Progenitor cell of endocrine pancreas (in vitro differentiated cells): ENCODE results near the gene PGD. TPM values are rescaled to one million over a fixed set of nuclear protein-coding genes. Genes with fewer than 3 reads are reported as not detected.
"Not testable (repeated sequence)": the region's sequence is repeated elsewhere in the genome, so short reads cannot be mapped to it uniquely, and the experiment has no call there.

ENCODE experiments used
- DNase-seq: peaks from one replicate; pipeline ENCODE4 v3.0.0; 2021; ENCODE audit warnings: low spot score; ENCODE audit not compliant: unreplicated experiment
- H3K27ac Mint-ChIP-seq: 2 replicates; pipeline ENCODE4 v1.8.0; 2021; ENCODE audit warnings: mild to moderate bottlenecking, moderate library complexity, mixed read lengths
- H3K27me3 Mint-ChIP-seq: 2 replicates; pipeline ENCODE4 v1.8.0; 2021; ENCODE audit warnings: mixed read lengths
- H3K36me3 Mint-ChIP-seq: 2 replicates; pipeline ENCODE4 v1.8.0; 2022; ENCODE audit warnings: mixed read lengths; ENCODE audit not compliant: insufficient read depth
- H3K4me1 Mint-ChIP-seq: 2 replicates; pipeline ENCODE4 v1.8.0; 2021; ENCODE audit warnings: low read depth, mixed read lengths
- H3K4me3 Mint-ChIP-seq: 2 replicates; pipeline ENCODE4 v1.8.0; 2021; ENCODE audit warnings: low read depth, mild to moderate bottlenecking, moderate library complexity, mixed read lengths
- H3K9me3 Mint-ChIP-seq: 2 replicates; pipeline ENCODE4 v1.8.0; 2021; ENCODE audit warnings: low read depth, mixed read lengths
- total RNA-seq: library from RNA; stranded (reverse); gene quantifications from 2 replicates; pipeline ENCODE4 v1.2.1, GENCODE V29; 2021
- TF ChIP-seq, protein P1 (sequence below): fragments of 200-600 bp; sonication (generic); IDR thresholded peaks from one replicate; pipeline ENCODE4 v1.5.0; 2021; ENCODE audit warnings: antibody characterized with exemption, mild to moderate bottlenecking; ENCODE audit not compliant: unreplicated experiment

Gene PGD
- total RNA-seq, 1 donor from 2014 or later: 263 TPM

DNA sequence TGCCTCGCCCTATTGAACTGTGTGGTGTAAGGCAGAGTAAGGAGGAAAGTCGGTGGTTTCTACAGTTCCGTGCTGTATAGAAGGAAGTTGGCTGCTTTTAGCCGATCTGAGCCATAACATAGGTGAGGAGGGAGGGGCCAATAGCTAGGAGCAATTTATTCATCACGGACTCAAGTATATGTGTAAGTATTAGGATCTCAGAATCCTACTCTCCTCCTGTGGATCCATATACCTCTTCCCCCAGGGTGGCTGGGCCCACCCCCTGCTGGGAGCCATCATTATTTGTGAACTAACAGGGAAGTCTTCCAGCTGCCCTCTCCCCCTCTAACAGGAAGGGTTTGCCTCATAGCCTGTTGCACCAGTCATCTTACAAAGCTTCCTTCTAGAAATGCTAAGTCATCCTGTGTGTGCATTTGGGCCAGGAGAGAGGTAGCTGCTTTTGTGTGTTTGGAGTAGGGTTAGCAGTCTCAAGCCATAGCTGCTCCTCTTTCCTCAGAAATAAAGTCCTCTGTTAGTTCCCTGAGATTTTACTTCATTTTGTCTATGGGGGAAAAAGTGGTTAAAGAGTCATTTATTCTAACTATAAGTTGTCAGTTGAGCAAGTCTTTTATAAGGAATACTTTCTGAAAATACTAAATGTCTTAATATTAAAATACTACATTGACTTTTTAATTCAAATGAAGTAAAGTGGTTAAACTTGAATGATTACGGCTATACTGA lies 16.5 kb downstream of the PGD start:
- Mint-ChIP-seq H3K27ac (peak overlapping the region; percentile 85), H3K27me3 (no peaks in the 10 kb centered on the region), H3K36me3 (peaks cover 47% of the 10 kb centered on the region), H3K4me1 (no peaks in the 10 kb centered on the region), H3K4me3 (no peak overlapping the region), H3K9me3 (no peaks in the 10 kb centered on the region)
- DNase-seq: no peak
- TF ChIP-seq, protein P1, sequence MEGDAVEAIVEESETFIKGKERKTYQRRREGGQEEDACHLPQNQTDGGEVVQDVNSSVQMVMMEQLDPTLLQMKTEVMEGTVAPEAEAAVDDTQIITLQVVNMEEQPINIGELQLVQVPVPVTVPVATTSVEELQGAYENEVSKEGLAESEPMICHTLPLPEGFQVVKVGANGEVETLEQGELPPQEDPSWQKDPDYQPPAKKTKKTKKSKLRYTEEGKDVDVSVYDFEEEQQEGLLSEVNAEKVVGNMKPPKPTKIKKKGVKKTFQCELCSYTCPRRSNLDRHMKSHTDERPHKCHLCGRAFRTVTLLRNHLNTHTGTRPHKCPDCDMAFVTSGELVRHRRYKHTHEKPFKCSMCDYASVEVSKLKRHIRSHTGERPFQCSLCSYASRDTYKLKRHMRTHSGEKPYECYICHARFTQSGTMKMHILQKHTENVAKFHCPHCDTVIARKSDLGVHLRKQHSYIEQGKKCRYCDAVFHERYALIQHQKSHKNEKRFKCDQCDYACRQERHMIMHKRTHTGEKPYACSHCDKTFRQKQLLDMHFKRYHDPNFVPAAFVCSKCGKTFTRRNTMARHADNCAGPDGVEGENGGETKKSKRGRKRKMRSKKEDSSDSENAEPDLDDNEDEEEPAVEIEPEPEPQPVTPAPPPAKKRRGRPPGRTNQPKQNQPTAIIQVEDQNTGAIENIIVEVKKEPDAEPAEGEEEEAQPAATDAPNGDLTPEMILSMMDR: no peak

DNA sequence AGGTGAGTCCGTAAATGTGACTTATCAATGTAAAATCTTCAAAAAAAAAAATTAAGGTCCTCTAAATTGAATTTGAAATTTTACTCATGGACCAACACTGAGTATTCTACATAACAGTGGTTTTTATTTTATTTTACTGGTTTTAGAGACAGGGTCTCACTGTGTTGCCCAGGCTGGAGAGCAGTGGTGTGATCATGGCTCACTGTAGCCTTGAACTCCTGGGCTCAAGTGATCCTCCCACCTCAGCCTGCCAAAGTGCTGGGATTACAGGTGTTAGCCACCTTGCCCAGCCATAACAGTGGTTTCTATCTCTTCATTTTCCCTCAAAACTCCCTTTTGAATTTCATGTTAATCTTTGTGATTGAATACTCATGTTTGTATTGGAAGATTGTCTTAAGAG lies 17.1 kb downstream of the PGD start:
- Mint-ChIP-seq H3K27ac (peak overlapping the region; percentile 89), H3K36me3 (peaks cover 49% of the 10 kb centered on the region)
- not testable (repeated sequence) for H3K27me3 Mint-ChIP-seq, H3K4me3 Mint-ChIP-seq, DNase-seq, H3K4me1 Mint-ChIP-seq, H3K9me3 Mint-ChIP-seq

DNA sequence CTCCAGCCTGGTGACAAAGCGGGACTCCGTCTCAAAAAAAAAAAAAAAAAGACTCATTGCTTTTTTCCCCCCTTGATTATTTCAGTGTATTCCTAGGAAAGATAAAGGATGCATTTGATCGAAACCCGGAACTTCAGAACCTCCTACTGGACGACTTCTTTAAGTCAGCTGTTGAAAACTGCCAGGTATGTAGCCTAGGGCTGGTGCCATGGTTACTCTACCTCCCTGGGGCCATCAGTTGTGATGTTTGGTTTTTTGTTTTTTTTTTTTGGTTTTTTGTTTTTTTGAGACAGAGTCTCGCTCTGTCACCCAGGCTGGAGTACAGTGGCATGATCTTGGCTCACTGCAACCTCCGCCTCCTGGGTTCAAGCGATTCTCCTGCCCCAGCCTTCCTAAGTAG lies 19.9 kb downstream of the PGD start:
- H3K9me3 Mint-ChIP-seq: not testable (repeated sequence)

DNA sequence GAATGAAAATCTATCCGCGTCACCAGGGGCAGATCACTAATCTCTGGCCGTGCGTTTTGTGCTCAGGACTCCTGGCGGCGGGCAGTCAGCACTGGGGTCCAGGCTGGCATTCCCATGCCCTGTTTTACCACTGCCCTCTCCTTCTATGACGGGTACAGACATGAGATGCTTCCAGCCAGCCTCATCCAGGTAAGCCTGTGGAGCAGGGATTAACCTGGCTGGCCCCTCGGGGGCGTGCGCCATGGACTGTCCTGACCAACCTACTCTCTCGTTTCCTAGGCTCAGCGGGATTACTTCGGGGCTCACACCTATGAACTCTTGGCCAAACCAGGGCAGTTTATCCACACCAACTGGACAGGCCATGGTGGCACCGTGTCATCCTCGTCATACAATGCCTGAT lies 20.5 kb downstream of the PGD start:
- peak overlapping the region; percentile 35 for H3K27ac Mint-ChIP-seq
- peaks cover 42% of the 10 kb centered on the region for H3K36me3 Mint-ChIP-seq
- H3K27me3 Mint-ChIP-seq: no peaks in the 10 kb centered on the region
- no peaks in the 10 kb centered on the region for H3K9me3 Mint-ChIP-seq
- TF ChIP-seq, protein P1: no peak
- DNase-seq: no peak
- no peak overlapping the region for H3K4me3 Mint-ChIP-seq
- no peaks in the 10 kb centered on the region for H3K4me1 Mint-ChIP-seq

More for the DNA sequence above, 19.9 kb downstream of the PGD start:
- H3K4me1 Mint-ChIP-seq, H3K27me3 Mint-ChIP-seq, DNase-seq, H3K4me3 Mint-ChIP-seq, H3K27ac Mint-ChIP-seq: not testable (repeated sequence)
- H3K36me3 Mint-ChIP-seq: peaks cover 42% of the 10 kb centered on the region

DNA sequence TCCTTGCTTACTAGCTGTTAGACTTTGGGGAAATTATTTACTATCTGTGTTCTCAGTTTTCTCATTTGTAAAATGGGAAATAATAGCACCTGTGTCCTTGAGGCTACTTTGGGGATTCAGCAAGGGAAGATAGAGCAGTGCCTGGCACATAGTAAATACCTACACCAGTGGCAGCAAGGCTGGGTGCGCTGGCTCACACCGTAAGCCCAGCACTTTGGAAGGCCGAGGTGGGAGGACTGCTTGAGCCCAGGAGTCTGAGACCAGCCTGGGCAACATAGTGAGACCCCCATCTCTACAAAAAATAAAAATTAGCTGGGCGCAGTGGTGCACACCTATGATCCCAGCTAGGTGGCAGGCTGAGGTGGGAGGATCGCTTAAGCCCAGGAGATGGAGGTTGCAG lies 22.8 kb downstream of the PGD start:
- TF ChIP-seq, protein P1: no peak
- H3K4me3 Mint-ChIP-seq: no peak overlapping the region
- DNase-seq: no peak
- no peak overlapping the region for H3K27ac Mint-ChIP-seq
- H3K36me3 Mint-ChIP-seq: peaks cover 32% of the 10 kb centered on the region
- H3K27me3 Mint-ChIP-seq: no peaks in the 10 kb centered on the region
- H3K4me1 Mint-ChIP-seq: peaks cover 8% of the 10 kb centered on the region
- H3K9me3 Mint-ChIP-seq: no peaks in the 10 kb centered on the region

DNA sequence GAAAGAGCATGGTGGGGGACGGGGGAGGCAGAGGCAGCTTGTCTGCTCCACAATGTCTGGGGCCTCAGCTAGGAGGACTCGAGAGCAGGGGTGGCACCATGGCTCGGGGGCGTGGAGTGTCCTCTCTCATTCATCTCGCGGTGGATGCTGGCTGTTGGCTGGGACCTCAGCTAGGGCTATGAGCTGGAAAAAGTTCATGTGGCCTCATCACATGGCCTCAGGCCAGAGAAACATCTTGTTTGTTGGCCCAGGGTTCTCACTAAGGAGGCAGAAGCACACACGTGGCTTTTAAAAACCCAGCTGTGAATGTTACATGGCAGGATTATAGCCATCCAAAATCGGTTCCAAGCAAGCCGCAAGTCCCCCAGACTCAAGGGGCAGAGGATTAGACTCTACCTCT lies 25.2 kb downstream of the PGD start:
- TF ChIP-seq, protein P1: no peak
- Mint-ChIP-seq H3K4me1 (peaks cover 14% of the 10 kb centered on the region), H3K27me3 (no peaks in the 10 kb centered on the region), H3K27ac (peak overlapping the region; percentile 84), H3K9me3 (no peaks in the 10 kb centered on the region), H3K4me3 (no peak overlapping the region), H3K36me3 (peaks cover 17% of the 10 kb centered on the region)
- no peak for DNase-seq
